K562 (cell line): ENCODE data around the gene USP8. TPM values are rescaled to one million over a fixed set of nuclear protein-coding genes. Genes with fewer than 3 reads are reported as not detected.

Source experiments
- ATAC-seq: fragments of 200-7000 bp; cut with Tn5 transposase; 3 replicates; pipeline ENCODE4 v1.9.1; 2020; ENCODE audit warnings: moderate library complexity
- BruUV-seq: library from RNA; stranded (reverse); fragments of 400-500 nt; replicated peaks from 2 replicates; lab custom pipeline; 2021; lab: Mats Ljungman, UMichigan
- CTCF ChIA-PET: fragments of 300-600 bp; formaldehyde crosslinking; extraction: SDS; loops from one replicate; lab custom pipeline; 2021; ENCODE audit warnings: low intra/inter-chr PET ratio; lab: Yijun Ruan, JAX
- POLR2A ChIA-PET: fragments of 300-600, 350-650 bp; sonication (Branson Sonifier 250); formaldehyde crosslinking; extraction: SDS; loops from one replicate; lab custom pipeline; 2021; ENCODE audit warnings: antibody characterized with exemption, inconsistent platforms; lab: Yijun Ruan, JAX
- DNase-seq, 4 experiments: peaks; one replicate each; pipeline versions ENCODE4 v3.0.0 to v3.0.0-alpha.2; 2011 to 2018; ENCODE audit warnings: low spot score in 3 of 4, mixed read lengths in 3 of 4; ENCODE audit errors: extremely low read depth in 1 of 4
- FAIRE-seq: peaks from 2 replicates; lab custom pipeline; 2011; peaks lifted over from hg19 to GRCh38; lab: Jason Lieb, UNC
- H2AFZ ChIP-seq: 2 replicates; pipeline ENCODE4 v1.6.0; 2011; ENCODE audit warnings: low read depth, low read length, control low read depth, inconsistent platforms
- H3K27ac ChIP-seq: fragments of 200-600 bp; 3 replicates; pipeline ENCODE4 v1.8.0; 2011; ENCODE audit warnings: low read depth, mild to moderate bottlenecking, control low read depth, inconsistent platforms, low read length, moderate library complexity, mixed read lengths; ENCODE audit errors: extremely low read depth
- H3K27me3 ChIP-seq, 2 experiments: fragments of 300-600 bp in 1 of 2; 2 replicates in 1 of 2; 3 replicates in 1 of 2; pipeline versions ENCODE4 v1.6.0 to v1.8.0; 2011; ENCODE audit warnings: inconsistent platforms in 2 of 2, low read length in 2 of 2, mild to moderate bottlenecking in 1 of 2, mixed read lengths in 1 of 2, moderate library complexity in 1 of 2; ENCODE audit not compliant: control insufficient read depth in 2 of 2, insufficient read depth in 2 of 2
- H3K36me3 ChIP-seq: fragments of 300-600 bp; 3 replicates; pipeline ENCODE4 v1.8.0; 2011; ENCODE audit warnings: mild to moderate bottlenecking, low read length, inconsistent platforms; ENCODE audit not compliant: control insufficient read depth, insufficient read depth
- H3K4me1 ChIP-seq, 2 experiments: fragments of 200-600 bp in 1 of 2; replicated peaks in 1 of 2; 2 replicates in 1 of 2; 3 replicates in 1 of 2; pipeline versions ENCODE4 v1.5.1 to v1.8.0; 2011; ENCODE audit warnings: inconsistent platforms in 2 of 2, low read length in 2 of 2, mild to moderate bottlenecking in 1 of 2, mixed read lengths in 1 of 2, moderate library complexity in 1 of 2; ENCODE audit not compliant: control insufficient read depth in 2 of 2, insufficient read depth in 2 of 2
- H3K4me2 ChIP-seq: 2 replicates; pipeline ENCODE4 v1.6.1; 2011; ENCODE audit warnings: low read length, control low read depth, inconsistent platforms, mixed read lengths; ENCODE audit not compliant: insufficient read depth
- H3K4me3 ChIP-seq: fragments of 200-600 bp; sonication (generic), shearing (Covaris generic); 2 replicates; pipeline ENCODE4 v1.5.1; 2016; ENCODE audit warnings: control low read depth, inconsistent platforms
- H3K79me2 ChIP-seq: fragments of 200-600 bp; 3 replicates; pipeline ENCODE4 v1.8.0; 2011; ENCODE audit warnings: low read length, inconsistent platforms; ENCODE audit not compliant: control insufficient read depth, insufficient read depth
- H3K9ac ChIP-seq, 2 experiments: 2 replicates each; pipeline versions ENCODE4 v1.6.0 to v1.6.1; 2011; ENCODE audit warnings: low read depth in 2 of 2, low read length in 2 of 2, control low read depth in 1 of 2, inconsistent platforms in 1 of 2, mild to moderate bottlenecking in 1 of 2, mixed read lengths in 1 of 2; ENCODE audit not compliant: insufficient read depth in 1 of 2
- H3K9me1 ChIP-seq: one replicate; pipeline ENCODE4 v1.6.0; 2011; ENCODE audit warnings: inconsistent platforms, mild to moderate bottlenecking, low read length, moderate library complexity; ENCODE audit not compliant: control insufficient read depth, insufficient read depth
- H3K9me3 ChIP-seq: replicated peaks from 2 replicates; pipeline ENCODE4 v1.5.1; 2011; ENCODE audit warnings: low read depth, low read length, inconsistent platforms; ENCODE audit not compliant: control insufficient read depth, insufficient read depth
- H4K20me1 ChIP-seq: replicated peaks from 2 replicates; pipeline ENCODE4 v1.6.1; 2011; ENCODE audit warnings: low read length, inconsistent platforms, mixed read lengths; ENCODE audit not compliant: control insufficient read depth, insufficient read depth
- MGA ChIP-seq: fragments of 450-650 bp; IDR thresholded peaks from 2 replicates; pipeline ENCODE4 v1.6.1; 2016; ENCODE audit warnings: mild to moderate bottlenecking, moderate library complexity
- MLX ChIP-seq, 2 experiments: fragments of 450-650 bp in 1 of 2; sonication (generic) in 1 of 2; formaldehyde crosslinking; conservative IDR thresholded peaks; 2 replicates each; pipeline versions ENCODE4 v1.4.0 to v1.8.1; 2020 to 2022; ENCODE audit warnings: mild to moderate bottlenecking in 1 of 2, missing genetic modification reagents in 1 of 2
- PHF8 ChIP-seq: fragments of 200-600 bp; sonication (generic); IDR thresholded peaks from 2 replicates; pipeline ENCODE4 v1.6.1; 2012; ENCODE audit warnings: mixed run types, mild to moderate bottlenecking, inconsistent platforms, low read length, moderate library complexity, borderline replicate concordance
- RFX1 ChIP-seq: fragments of 450-650 bp; IDR thresholded peaks from 2 replicates; pipeline ENCODE4 v1.6.1; 2016; ENCODE audit warnings: mild to moderate bottlenecking, moderate library complexity
- RFX7 ChIP-seq: fragments of 250-450 bp; sonication (Bioruptor Pico); IDR thresholded peaks from 2 replicates; pipeline ENCODE4 v1.5.1; 2021; ENCODE audit warnings: mild to moderate bottlenecking
- SNRNP70 ChIP-seq: fragments of 200-400 bp; formaldehyde crosslinking; optimal IDR thresholded peaks from 2 replicates; pipeline ENCODE3; 2017; ENCODE audit warnings: low read depth, low read length
- TAF1 ChIP-seq: IDR thresholded peaks from 2 replicates; pipeline ENCODE4 v1.6.1; 2011; ENCODE audit warnings: mild to moderate bottlenecking, low read length, moderate library complexity; ENCODE audit not compliant: insufficient read depth, control insufficient read depth, severe bottlenecking; ENCODE audit errors: extremely low read depth
- ZNF3 ChIP-seq: fragments of 250-450 bp; sonication (Bioruptor Pico); IDR thresholded peaks from 2 replicates; pipeline ENCODE4 v1.5.0; 2021; ENCODE audit warnings: mild to moderate bottlenecking, moderate library complexity
- WGBS: fragments of 100-300 bp; shearing (Covaris generic); methylation state at CpG from one replicate; pipeline ENCODE4 v1.1.6; 2016; ENCODE audit warnings: low coverage, mixed read lengths; ENCODE audit not compliant: insufficient coverage; ENCODE audit errors: missing lambda C conversion rate; 5-methylcytosine and 5-hydroxymethylcytosine counted together
- in situ Hi-C: fragments of 300-500 bp; cut with MboI; formaldehyde crosslinking; loops from 4 replicates; pipeline ENCODE4 v1.15.0; 2018; ENCODE audit warnings: inconsistent platforms, mixed read lengths
- intact Hi-C: fragments of 100-400 bp; cut with micrococcal nuclease; formaldehyde crosslinking; loops from 2 replicates; pipeline ENCODE4 v1.14.2; 2022
- polyA plus RNA-seq, 8 experiments: library from polyadenylated mRNA; depleted of rRNA in 4 of 8; stranded (reverse) in 5 of 8; unstranded in 3 of 8; fragments of >200 nt; fragmentation: Nextera tagmentation in 2 of 8; fragmentation: Illumina TruSeq in 1 of 8; extraction: Ambion mirVana in 2 of 8; extraction: Trizol in 1 of 8; gene quantifications; 2 replicates each; pipeline versions ENCODE4 v1.2.1 to v1.2.3, GENCODE V29; 2011 to 2014; ENCODE audit warnings: inconsistent platforms in 1 of 8, missing spikeins in 1 of 8
- total RNA-seq, 7 experiments: library from RNA; depleted of rRNA in 6 of 7; stranded (reverse); fragments of >200 nt in 6 of 7; fragmentation: Illumina TruSeq in 2 of 7; extraction: Trizol in 2 of 7; gene quantifications; 2 replicates each; pipeline versions ENCODE4 v1.2.1 to v1.2.3, GENCODE V29; 2011 to 2021; ENCODE audit warnings: low replicate concordance in 1 of 7

Gene USP8
- total and polyA plus RNA-seq, 9 of the 15 experiments (the other 6 are each of a cell fraction or from before 2014, with no cell fraction given) = 35.1 to 58.4 (median 46.1) TPM

- no TSS peak for BruUV-seq
- Histone ChIP-seq H3K36me3 (no peaks in the 10 kb centered on the region), H3K4me2 (peak within 1 kb of the TSS; percentile 26; the same call in 1 of the 2 replicates), H3K9ac (peak within 1 kb of the TSS in 1 of 2 experiments; percentile 8; a peak in 1 of 4 replicates), H3K9me3 (no peaks in the 10 kb centered on the region), H4K20me1 (no peaks in the 10 kb centered on the region), H3K4me3 (no peak within 1 kb of the TSS), H2AFZ (peak within 1 kb of the TSS; percentile 46), H3K27ac (no peak within 1 kb of the TSS), H3K4me1 (peaks cover 7 to 12% of the 10 kb centered on the region in 2 experiments; a peak in 4 of 5 replicates), H3K79me2 (no peaks in the 10 kb centered on the region), H3K27me3 (no peaks in the 10 kb centered on the region), H3K9me1 (no peaks in the 10 kb centered on the region)
- POLR2A ChIA-PET = interaction anchor here (0.7 to 1.6 kb wide), 2 partner anchors 11 to 379 kb away, joined by 3 to 8 read pairs; no protein-coding TSS in a partner anchor
- DNase-seq = no peak
- no peak for FAIRE-seq
- 28% methylated on average over 4 of the region's 5 CpGs for WGBS
- ATAC-seq = peak; percentile 11; the same call in 2 of the 3 replicates
- intact Hi-C loops = no loop called here
- TF ChIP-seq MGA (0 out of 2 replicates have a peak, but pooled peaks have one; percentile 10), ZNF3 (CRISPR knock-in tag) (no peak), RFX7 (no peak), MLX (CRISPR knock-in tag; conservative IDR thresholded peaks at IDR 0.05) (no peak), RFX1 (peak; percentile 33; the same call in 1 of the 2 replicates), PHF8 (no peak), SNRNP70 (no peak), TAF1 (no peak)
- CTCF ChIA-PET = no interaction called here
- in situ Hi-C loops = no loop called here
These were observed 122.4 kb downstream of the USP8 start, which contains the start of gene USP50 for GRCh38 chr15:50546566-50546965. TSS of gene USP50 (minus strand) at chr15:50546666. CDS start at chr15:50546525, 141 bp downstream.
